22Rv1 (cell line): ENCODE measurements around the gene HM13.
"Not testable (repeated sequence)": the region's sequence is repeated elsewhere in the genome, so short reads cannot be mapped to it uniquely, and the experiment has no call there.

Experiments used
- H3K27ac ChIP-seq: fragments of 450-650 bp; 2 replicates; pipeline ENCODE4 v1.5.1; 2017
- CTCF ChIP-seq: fragments of 450-650 bp; IDR thresholded peaks from 2 replicates; pipeline ENCODE4 v1.5.1; 2017; ENCODE audit warnings: mild to moderate bottlenecking
- ZFX ChIP-seq: fragments of 450-650 bp; IDR thresholded peaks from 2 replicates; pipeline ENCODE4 v1.6.1; 2017; ENCODE audit warnings: antibody characterized with exemption, borderline replicate concordance

Gene HM13

GRCh38 chr20:31540406-31540805 lies 26.2 kb downstream of the HM13 start:
- no peak for TF ChIP-seq CTCF
- no peak for TF ChIP-seq ZFX
- no peak overlapping the region for H3K27ac ChIP-seq

- TF ChIP-seq CTCF (no peak), ZFX (no peak)
Observed at GRCh38 chr20:31542201-31542842, 28.1 kb downstream of the HM13 start.

GRCh38 chr20:31542963-31543362 lies 28.7 kb downstream of the HM13 start:
- TF ChIP-seq CTCF (no peak), ZFX (no peak)
- H3K27ac ChIP-seq: no peak overlapping the region

More at GRCh38 chr20:31542201-31542842, 28.1 kb downstream of the HM13 start:
- H3K27ac ChIP-seq: no peak overlapping the region

- H3K27ac ChIP-seq: no peak overlapping the region
- TF ChIP-seq ZFX (no peak), CTCF (no peak)
Observed at GRCh38 chr20:31543966-31544598, 29.8 kb downstream of the HM13 start.

GRCh38 chr20:31544600-31544999 lies 30.4 kb downstream of the HM13 start:
- TF ChIP-seq ZFX (no peak), CTCF (no peak)
- no peak overlapping the region for H3K27ac ChIP-seq

- H3K27ac ChIP-seq: not testable (repeated sequence)
Observed at GRCh38 chr20:31545621-31546040, 31.4 kb downstream of the HM13 start.

- no peak for TF ChIP-seq ZFX
- no peak for TF ChIP-seq CTCF
- H3K27ac ChIP-seq: peak overlapping the region; percentile 88
Observed at GRCh38 chr20:31547017-31547675, 32.9 kb downstream of the HM13 start.
